AG09309 (cell line): ENCODE data around the gene TPGS1.

Source experiments
- DNase-seq: peaks from one replicate; pipeline ENCODE4 v3.0.0-alpha.2; 2010; ENCODE audit warnings: low read depth
- H3K4me3 ChIP-seq: 2 replicates; pipeline ENCODE4 v1.5.1; 2011; ENCODE audit warnings: mild to moderate bottlenecking, low read depth, low read length, moderate library complexity; ENCODE audit not compliant: control insufficient read depth
- TF ChIP-seq, protein P1 (sequence below): IDR thresholded peaks from 2 replicates; pipeline ENCODE4 v1.5.1; 2011; ENCODE audit warnings: mild to moderate bottlenecking, low read depth, low read length, inconsistent platforms; ENCODE audit not compliant: insufficient read depth, control insufficient read depth; ENCODE audit errors: missing control alignments

Gene TPGS1, protein sequence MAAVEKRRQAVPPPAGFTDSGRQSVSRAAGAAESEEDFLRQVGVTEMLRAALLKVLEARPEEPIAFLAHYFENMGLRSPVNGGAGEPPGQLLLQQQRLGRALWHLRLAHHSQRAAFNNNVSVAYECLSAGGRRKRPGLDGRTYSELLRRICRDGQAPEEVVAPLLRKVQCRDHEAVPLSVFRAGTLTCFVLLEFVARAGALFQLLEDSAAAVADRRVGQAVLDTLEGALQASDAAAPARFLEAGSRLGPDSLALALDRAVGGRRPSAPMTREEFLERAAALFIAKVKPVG

GRCh38 chr19:507286-508203 is at the start of gene TPGS1:
TSS of gene TPGS1 (plus strand) at chr19:507497. CDS start at chr19:507507, 10 bp downstream.
- peak within 1 kb of the TSS; percentile 82 for H3K4me3 ChIP-seq
- TF ChIP-seq, protein P1, sequence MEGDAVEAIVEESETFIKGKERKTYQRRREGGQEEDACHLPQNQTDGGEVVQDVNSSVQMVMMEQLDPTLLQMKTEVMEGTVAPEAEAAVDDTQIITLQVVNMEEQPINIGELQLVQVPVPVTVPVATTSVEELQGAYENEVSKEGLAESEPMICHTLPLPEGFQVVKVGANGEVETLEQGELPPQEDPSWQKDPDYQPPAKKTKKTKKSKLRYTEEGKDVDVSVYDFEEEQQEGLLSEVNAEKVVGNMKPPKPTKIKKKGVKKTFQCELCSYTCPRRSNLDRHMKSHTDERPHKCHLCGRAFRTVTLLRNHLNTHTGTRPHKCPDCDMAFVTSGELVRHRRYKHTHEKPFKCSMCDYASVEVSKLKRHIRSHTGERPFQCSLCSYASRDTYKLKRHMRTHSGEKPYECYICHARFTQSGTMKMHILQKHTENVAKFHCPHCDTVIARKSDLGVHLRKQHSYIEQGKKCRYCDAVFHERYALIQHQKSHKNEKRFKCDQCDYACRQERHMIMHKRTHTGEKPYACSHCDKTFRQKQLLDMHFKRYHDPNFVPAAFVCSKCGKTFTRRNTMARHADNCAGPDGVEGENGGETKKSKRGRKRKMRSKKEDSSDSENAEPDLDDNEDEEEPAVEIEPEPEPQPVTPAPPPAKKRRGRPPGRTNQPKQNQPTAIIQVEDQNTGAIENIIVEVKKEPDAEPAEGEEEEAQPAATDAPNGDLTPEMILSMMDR: no peak
- DNase-seq: no peak

DNA sequence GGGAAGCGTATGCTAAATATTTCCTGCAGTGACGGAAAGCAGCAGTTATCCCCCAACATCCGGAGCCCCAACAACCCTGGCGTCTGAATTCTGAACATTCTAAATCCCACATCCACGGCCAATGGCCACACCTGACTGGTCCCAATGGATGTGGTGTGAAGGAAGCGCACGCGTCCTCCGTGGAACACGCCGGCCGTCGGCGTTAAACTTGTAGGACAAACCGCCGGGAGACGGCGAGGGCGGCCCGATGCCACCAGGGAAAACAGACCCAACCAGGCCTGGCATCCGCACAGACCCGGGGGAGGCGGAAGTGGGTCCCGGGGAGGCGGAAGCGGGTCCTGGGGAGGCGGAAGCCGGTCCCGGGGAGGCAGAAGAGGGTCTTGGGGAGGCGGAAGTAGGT is 49.7 kb upstream of the TPGS1 start:
- DNase-seq: no peak
- TF ChIP-seq, protein P1: no peak
- H3K4me3 ChIP-seq: no peak overlapping the region

- no peak overlapping the region for H3K4me3 ChIP-seq
- DNase-seq: no peak
- TF ChIP-seq, protein P1: no peak
Observed at GRCh38 chr19:458091-459042, 48.9 kb upstream of the TPGS1 start.

- peak overlapping the region; percentile 3 for H3K4me3 ChIP-seq
- TF ChIP-seq, protein P1: no peak
- DNase-seq: no peak
Observed at GRCh38 chr19:459724-460511, 47.4 kb upstream of the TPGS1 start.

GRCh38 chr19:460877-461720 is 46.2 kb upstream of the TPGS1 start, which contains the start of gene SHC2:
TSS of gene SHC2 (minus strand) at chr19:461033. CDS start at chr19:460996, 37 bp downstream.
- no peak for DNase-seq
- H3K4me3 ChIP-seq: peak within 1 kb of the TSS; percentile 3
- TF ChIP-seq, protein P1: no peak
